A673 (cell line): Measurements from ENCODE around the gene HELZ. TPM values are rescaled to one million over a fixed set of nuclear protein-coding genes. Genes with fewer than 3 reads are reported as not detected.

Experiments
- BruUV-seq: library from RNA; stranded (reverse); fragments of 400-500 nt; replicated peaks from 2 replicates; lab custom pipeline; 2021; lab: Mats Ljungman, UMichigan
- CTCF ChIA-PET: fragments of 300-600 bp; sonication (Branson Sonifier 250); formaldehyde crosslinking; loops from one replicate; lab custom pipeline; 2022; ENCODE audit warnings: antibody characterized with exemption; lab: Charles Lee
- POLR2A ChIA-PET: fragments of 300-600 bp; sonication (Branson Sonifier 250); formaldehyde crosslinking; loops from one replicate; lab custom pipeline; 2022; ENCODE audit warnings: antibody characterized with exemption; ENCODE audit not compliant: low non-redundant PET; lab: Charles Lee
- DNase-seq: peaks from one replicate; pipeline ENCODE4 v3.0.0-alpha.2; 2015; ENCODE audit warnings: low spot score
- H3K27ac ChIP-seq: fragments of 200-600 bp; sonication (generic); 2 replicates; pipeline ENCODE4 v1.5.1; 2016; ENCODE audit warnings: mixed run types, low read depth, mild to moderate bottlenecking, mixed read lengths, antibody characterized with exemption, low read length; ENCODE audit not compliant: poor library complexity, severe bottlenecking
- H3K27me3 ChIP-seq: fragments of 200-600 bp; sonication (generic); replicated peaks from 2 replicates; pipeline ENCODE4 v1.6.1; 2017; ENCODE audit warnings: mixed run types, low read depth, mild to moderate bottlenecking, mixed read lengths, antibody characterized with exemption, low read length; ENCODE audit not compliant: insufficient read depth, poor library complexity
- H3K36me3 ChIP-seq: fragments of 200-600 bp; sonication (generic); 2 replicates; pipeline ENCODE4 v1.6.1; 2016; ENCODE audit warnings: mixed run types, mild to moderate bottlenecking, mixed read lengths, antibody characterized with exemption, low read length; ENCODE audit not compliant: insufficient read depth, poor library complexity, severe bottlenecking
- H3K4me1 ChIP-seq: fragments of 200-600 bp; sonication (generic); 2 replicates; pipeline ENCODE4 v1.6.1; 2017; ENCODE audit warnings: mixed run types, mild to moderate bottlenecking, mixed read lengths, antibody characterized with exemption, low read length; ENCODE audit not compliant: insufficient read depth, poor library complexity, severe bottlenecking
- H3K4me3 ChIP-seq: fragments of 200-600 bp; sonication (generic); 2 replicates; pipeline ENCODE4 v1.5.1; 2016; ENCODE audit warnings: low read depth, mixed run types, mild to moderate bottlenecking, mixed read lengths, low read length; ENCODE audit not compliant: poor library complexity, severe bottlenecking
- H3K9me3 ChIP-seq: fragments of 200-600 bp; sonication (generic); 2 replicates; pipeline ENCODE4 v1.6.1; 2016; ENCODE audit warnings: mixed run types, low read depth, mild to moderate bottlenecking, mixed read lengths, antibody characterized with exemption, low read length; ENCODE audit not compliant: poor library complexity, severe bottlenecking
- CTCF ChIP-seq: fragments of 300-800, 200-600 bp; sonication (generic); conservative IDR thresholded peaks from 2 replicates; pipeline ENCODE4 v1.5.1; 2017; ENCODE audit warnings: low read depth, mild to moderate bottlenecking, antibody characterized with exemption, low read length, moderate library complexity, mixed read lengths
- EZH2 ChIP-seq: fragments of 200-600 bp; sonication (generic); IDR thresholded peaks from 2 replicates; pipeline ENCODE4 v1.6.1; 2017; ENCODE audit warnings: borderline replicate concordance, low read depth, mild to moderate bottlenecking, mixed read lengths, antibody characterized with exemption, low read length; ENCODE audit not compliant: poor library complexity, severe bottlenecking
- intact Hi-C: fragments of 100-400 bp; cut with micrococcal nuclease; formaldehyde crosslinking; loops from one replicate; pipeline ENCODE4 v1.10.0; 2022; ENCODE audit not compliant: unreplicated experiment
- total RNA-seq: library from RNA; stranded (reverse); gene quantifications from 2 replicates; pipeline ENCODE4 v1.2.3, GENCODE V29; 2021

HELZ gene
- total RNA-seq, 1 experiment from 2014 or later, result 57.3 TPM

- H3K36me3 ChIP-seq, result peaks cover 19% of the 10 kb centered on the region
- CTCF ChIA-PET, result interaction anchor here (1.0 kb wide), 1 partner anchor 27 kb away, joined by 4 read pairs; no protein-coding TSS in a partner anchor
- H3K9me3 ChIP-seq, result no peaks in the 10 kb centered on the region
- no peaks in the 10 kb centered on the region for H3K27me3 ChIP-seq
- TF ChIP-seq EZH2, result no peak
- no peak for TF ChIP-seq CTCF
- intact Hi-C loops, result no loop called here
- no peak overlapping the region for H3K27ac ChIP-seq
- H3K4me3 ChIP-seq, result no peak overlapping the region
- POLR2A ChIA-PET, result no interaction called here
- peaks cover 8% of the 10 kb centered on the region for H3K4me1 ChIP-seq
- DNase-seq, result no peak
- BruUV-seq, result no TSS peak
Measured at GRCh38 chr17:67194134-67194533, 50.9 kb downstream of the HELZ start.

- no peak for DNase-seq
- Histone ChIP-seq H3K4me1 (no peaks in the 10 kb centered on the region), H3K9me3 (no peaks in the 10 kb centered on the region), H3K36me3 (peaks cover 7% of the 10 kb centered on the region), H3K4me3 (no peak overlapping the region), H3K27me3 (no peaks in the 10 kb centered on the region), H3K27ac (no peak overlapping the region)
- intact Hi-C loops, result no loop called here
- BruUV-seq, result no TSS peak
- CTCF ChIA-PET, result no interaction called here
- no peak for TF ChIP-seq EZH2
- TF ChIP-seq CTCF, result no peak
- POLR2A ChIA-PET, result no interaction called here
Measured at GRCh38 chr17:67187927-67188326, 57.1 kb downstream of the HELZ start.

DNA sequence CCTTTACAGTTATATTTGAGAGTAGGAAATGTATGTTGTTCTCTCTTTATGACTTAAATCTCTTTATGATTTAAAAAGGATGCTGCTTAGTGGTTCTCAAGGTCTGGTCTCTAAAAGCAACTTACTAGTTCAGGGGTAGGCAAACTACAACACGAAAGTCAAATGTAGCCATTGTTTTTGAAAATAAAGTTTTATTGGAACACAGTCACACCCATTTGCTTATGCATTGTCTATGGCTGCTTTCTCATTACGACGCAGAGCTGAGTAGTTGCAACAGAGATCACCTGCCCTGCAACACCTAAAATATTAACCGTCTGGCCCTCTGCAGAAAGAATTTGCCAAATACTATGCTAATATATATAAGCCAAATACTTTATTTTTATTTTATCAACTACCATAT lies 58.2 kb downstream of the HELZ start:
- TF ChIP-seq CTCF (no peak), EZH2 (no peak)
- intact Hi-C loops, result no loop called here

More for the DNA sequence above, 58.2 kb downstream of the HELZ start:
- DNase-seq, result no peak
- no TSS peak for BruUV-seq
- Histone ChIP-seq H3K36me3 (peaks cover 7% of the 10 kb centered on the region), H3K27me3 (no peaks in the 10 kb centered on the region), H3K4me1 (no peaks in the 10 kb centered on the region), H3K9me3 (no peaks in the 10 kb centered on the region), H3K4me3 (no peak overlapping the region), H3K27ac (no peak overlapping the region)
- CTCF ChIA-PET, result no interaction called here
- POLR2A ChIA-PET, result no interaction called here
